ENCODE data around the gene SAMD4B. TPM values are rescaled to one million over a fixed set of nuclear protein-coding genes. Genes with fewer than 3 reads are reported as not detected.

SAMD4B gene
- total RNA-seq, 2 donors from 2014 or later = 133 to 227 TPM

GRCh38 chr19:39318071-39318470 lies 24.1 kb upstream of the SAMD4B start:
- H3K4me3 ChIP-seq = no peak overlapping the region
- TF ChIP-seq CTCF (IDR thresholded peaks at IDR 0.05) = no peak
- no peak for TF ChIP-seq POLR2A (IDR thresholded peaks at IDR 0.05)
- no peak for TF ChIP-seq POLR2AphosphoS5 (IDR thresholded peaks at IDR 0.05)
- DNase-seq (ENCODE audit: low spot score) = no peak
- H3K36me3 ChIP-seq = peaks cover 0 to 9% of the 10 kb centered on the region in 2 donors
- H3K27ac ChIP-seq = no peak overlapping the region
- no peaks in the 10 kb centered on the region for H3K4me1 ChIP-seq (replicated peaks)
- no peaks in the 10 kb centered on the region for H3K27me3 ChIP-seq (replicated peaks; ENCODE audit: insufficient read depth)
- intact Hi-C loops (cut with DNase I) = no loop called here
- no peaks in the 10 kb centered on the region for H3K9me3 ChIP-seq
- WGBS = 96% methylated on average over 5 of the region's 5 CpGs

- Histone ChIP-seq H3K9me3 (no peaks in the 10 kb centered on the region), H3K36me3 (peaks cover 0 to 9% of the 10 kb centered on the region in 2 donors), H3K27me3 (replicated peaks; ENCODE audit: insufficient read depth) (no peaks in the 10 kb centered on the region), H3K27ac (no peak overlapping the region), H3K4me1 (replicated peaks) (no peaks in the 10 kb centered on the region), H3K4me3 (no peak overlapping the region)
- no peak for TF ChIP-seq CTCF (IDR thresholded peaks at IDR 0.05)
- TF ChIP-seq POLR2AphosphoS5 (IDR thresholded peaks at IDR 0.05) = no peak
- TF ChIP-seq POLR2A (IDR thresholded peaks at IDR 0.05) = no peak
- DNase-seq (ENCODE audit: low spot score) = no peak
- 93% methylated on average over 4 of the region's 4 CpGs for WGBS
- intact Hi-C loops (cut with DNase I) = no loop called here
Measured at GRCh38 chr19:39318690-39319089, 23.5 kb upstream of the SAMD4B start.

- DNase-seq (ENCODE audit: low spot score) = no peak
- WGBS = 88% methylated on average over 5 of the region's 5 CpGs
- no peak overlapping the region for H3K4me3 ChIP-seq
Measured at GRCh38 chr19:39319098-39319891, 22.9 kb upstream of the SAMD4B start.

GRCh38 chr19:39319892-39320248 lies 22.4 kb upstream of the SAMD4B start:
- H3K9me3 ChIP-seq = no peaks in the 10 kb centered on the region
- intact Hi-C loops (cut with DNase I) = loop anchor here (10.0 kb wide), 1 partner anchor 355 kb away; no protein-coding TSS in a partner anchor
- peak overlapping the region; percentile 46 to 58 for H3K4me3 ChIP-seq
- H3K27ac ChIP-seq = no peak overlapping the region
- H3K27me3 ChIP-seq (replicated peaks; ENCODE audit: insufficient read depth) = no peaks in the 10 kb centered on the region
- no peaks in the 10 kb centered on the region for H3K36me3 ChIP-seq
- TF ChIP-seq POLR2AphosphoS5 (IDR thresholded peaks at IDR 0.05) (no peak), POLR2A (IDR thresholded peaks at IDR 0.05) (no peak)
- 26% methylated on average over 9 of the region's 16 CpGs for WGBS
- no peak for DNase-seq (ENCODE audit: low spot score)
- H3K4me1 ChIP-seq (replicated peaks) = no peaks in the 10 kb centered on the region

More at GRCh38 chr19:39319098-39319891, 22.9 kb upstream of the SAMD4B start:
- Histone ChIP-seq H3K27me3 (replicated peaks; ENCODE audit: insufficient read depth) (no peaks in the 10 kb centered on the region), H3K36me3 (peaks cover 0 to 3% of the 10 kb centered on the region in 2 donors), H3K9me3 (no peaks in the 10 kb centered on the region), H3K4me1 (replicated peaks) (no peaks in the 10 kb centered on the region), H3K27ac (no peak overlapping the region)
- intact Hi-C loops (cut with DNase I) = no loop called here
- no peak for TF ChIP-seq POLR2AphosphoS5 (IDR thresholded peaks at IDR 0.05)
- TF ChIP-seq CTCF (IDR thresholded peaks at IDR 0.05) = no peak
- TF ChIP-seq POLR2A (IDR thresholded peaks at IDR 0.05) = no peak

- Histone ChIP-seq H3K4me3 (peak overlapping the region; percentile 46 to 58), H3K4me1 (replicated peaks) (no peaks in the 10 kb centered on the region), H3K9me3 (no peaks in the 10 kb centered on the region), H3K36me3 (no peaks in the 10 kb centered on the region), H3K27me3 (replicated peaks; ENCODE audit: insufficient read depth) (no peaks in the 10 kb centered on the region), H3K27ac (no peak overlapping the region)
- no peak for DNase-seq (ENCODE audit: low spot score)
- intact Hi-C loops (cut with DNase I) = loop anchor here (10.0 kb wide), 1 partner anchor 356 kb away; no protein-coding TSS in a partner anchor
- WGBS = 26% methylated on average over 10 of the region's 10 CpGs
- TF ChIP-seq CTCF (IDR thresholded peaks at IDR 0.05) (no peak), POLR2AphosphoS5 (IDR thresholded peaks at IDR 0.05) (no peak), POLR2A (IDR thresholded peaks at IDR 0.05) (no peak)
Measured at GRCh38 chr19:39321117-39321831, 20.9 kb upstream of the SAMD4B start.

Measured in prostate gland (tissue), 2 donors.